Measurements from ENCODE around the gene FLNC. TPM values are rescaled to one million over a fixed set of nuclear protein-coding genes. Genes with fewer than 3 reads are reported as not detected.

FLNC gene, protein sequence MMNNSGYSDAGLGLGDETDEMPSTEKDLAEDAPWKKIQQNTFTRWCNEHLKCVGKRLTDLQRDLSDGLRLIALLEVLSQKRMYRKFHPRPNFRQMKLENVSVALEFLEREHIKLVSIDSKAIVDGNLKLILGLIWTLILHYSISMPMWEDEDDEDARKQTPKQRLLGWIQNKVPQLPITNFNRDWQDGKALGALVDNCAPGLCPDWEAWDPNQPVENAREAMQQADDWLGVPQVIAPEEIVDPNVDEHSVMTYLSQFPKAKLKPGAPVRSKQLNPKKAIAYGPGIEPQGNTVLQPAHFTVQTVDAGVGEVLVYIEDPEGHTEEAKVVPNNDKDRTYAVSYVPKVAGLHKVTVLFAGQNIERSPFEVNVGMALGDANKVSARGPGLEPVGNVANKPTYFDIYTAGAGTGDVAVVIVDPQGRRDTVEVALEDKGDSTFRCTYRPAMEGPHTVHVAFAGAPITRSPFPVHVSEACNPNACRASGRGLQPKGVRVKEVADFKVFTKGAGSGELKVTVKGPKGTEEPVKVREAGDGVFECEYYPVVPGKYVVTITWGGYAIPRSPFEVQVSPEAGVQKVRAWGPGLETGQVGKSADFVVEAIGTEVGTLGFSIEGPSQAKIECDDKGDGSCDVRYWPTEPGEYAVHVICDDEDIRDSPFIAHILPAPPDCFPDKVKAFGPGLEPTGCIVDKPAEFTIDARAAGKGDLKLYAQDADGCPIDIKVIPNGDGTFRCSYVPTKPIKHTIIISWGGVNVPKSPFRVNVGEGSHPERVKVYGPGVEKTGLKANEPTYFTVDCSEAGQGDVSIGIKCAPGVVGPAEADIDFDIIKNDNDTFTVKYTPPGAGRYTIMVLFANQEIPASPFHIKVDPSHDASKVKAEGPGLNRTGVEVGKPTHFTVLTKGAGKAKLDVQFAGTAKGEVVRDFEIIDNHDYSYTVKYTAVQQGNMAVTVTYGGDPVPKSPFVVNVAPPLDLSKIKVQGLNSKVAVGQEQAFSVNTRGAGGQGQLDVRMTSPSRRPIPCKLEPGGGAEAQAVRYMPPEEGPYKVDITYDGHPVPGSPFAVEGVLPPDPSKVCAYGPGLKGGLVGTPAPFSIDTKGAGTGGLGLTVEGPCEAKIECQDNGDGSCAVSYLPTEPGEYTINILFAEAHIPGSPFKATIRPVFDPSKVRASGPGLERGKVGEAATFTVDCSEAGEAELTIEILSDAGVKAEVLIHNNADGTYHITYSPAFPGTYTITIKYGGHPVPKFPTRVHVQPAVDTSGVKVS (N-terminal part only)
- total RNA-seq = 106 TPM

DNA sequence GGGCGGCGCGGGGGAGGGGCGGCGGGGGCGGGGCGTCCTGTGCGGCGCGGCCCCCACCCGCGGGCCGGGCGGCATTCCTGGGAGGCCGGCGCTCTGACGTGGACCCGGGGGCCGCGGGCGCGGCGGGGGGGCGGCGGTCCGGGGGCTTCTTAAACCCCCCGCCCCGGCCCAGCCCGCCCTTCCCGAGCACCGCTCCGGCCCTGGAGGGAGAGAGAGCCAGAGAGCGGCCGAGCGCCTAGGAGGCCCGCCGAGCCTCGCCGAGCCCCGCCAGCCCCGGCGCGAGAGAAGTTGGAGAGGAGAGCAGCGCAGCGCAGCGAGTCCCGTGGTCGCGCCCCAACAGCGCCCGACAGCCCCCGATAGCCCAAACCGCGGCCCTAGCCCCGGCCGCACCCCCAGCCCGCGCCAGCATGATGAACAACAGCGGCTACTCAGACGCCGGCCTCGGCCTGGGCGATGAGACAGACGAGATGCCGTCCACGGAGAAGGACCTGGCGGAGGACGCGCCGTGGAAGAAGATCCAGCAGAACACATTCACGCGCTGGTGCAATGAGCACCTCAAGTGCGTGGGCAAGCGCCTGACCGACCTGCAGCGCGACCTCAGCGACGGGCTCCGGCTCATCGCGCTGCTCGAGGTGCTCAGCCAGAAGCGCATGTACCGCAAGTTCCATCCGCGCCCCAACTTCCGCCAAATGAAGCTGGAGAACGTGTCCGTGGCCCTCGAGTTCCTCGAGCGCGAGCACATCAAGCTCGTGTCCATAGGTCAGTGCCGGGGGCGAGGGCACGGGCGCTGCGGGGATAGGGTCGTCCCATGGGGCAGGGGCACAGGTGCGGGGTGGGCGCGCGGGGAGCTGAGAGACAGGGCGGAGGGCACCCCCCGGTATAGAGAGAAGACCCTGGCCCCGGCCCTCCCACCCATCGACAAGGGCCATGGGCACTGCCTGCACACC lies at the start of gene FLNC:
Gene FLNC (plus strand): TSS at position 176 of the 947 bp plus-strand sequence. CDS start 232 bp downstream, at position 408.
- peak; percentile 48 for DNase-seq

DNA sequence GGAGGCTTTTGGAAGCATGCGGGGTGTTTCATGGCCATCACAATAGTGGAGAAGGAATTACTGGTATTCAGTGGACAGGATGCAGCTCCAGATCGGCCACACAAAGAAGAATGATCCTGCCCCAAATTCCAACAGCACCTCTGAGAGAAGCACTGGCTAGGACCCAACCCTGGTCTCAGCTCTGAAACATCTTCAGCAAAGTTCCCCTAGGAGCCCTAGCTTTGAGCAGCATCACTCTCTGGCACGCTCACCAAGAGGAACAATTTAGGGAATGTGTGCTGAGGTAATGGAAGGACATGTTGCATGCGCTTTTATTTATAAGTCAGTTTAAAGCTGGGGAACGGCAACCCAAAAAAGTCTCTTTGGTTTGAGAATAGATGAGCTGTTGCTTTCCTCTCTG lies 49.1 kb upstream of the FLNC start:
- DNase-seq = peak; percentile 92

GRCh38 chr7:128781851-128782250 lies 48.4 kb upstream of the FLNC start:
- peak; percentile 10 for DNase-seq

GRCh38 chr7:128783143-128783861 lies 46.9 kb upstream of the FLNC start:
- DNase-seq = peak; percentile 83

DNA sequence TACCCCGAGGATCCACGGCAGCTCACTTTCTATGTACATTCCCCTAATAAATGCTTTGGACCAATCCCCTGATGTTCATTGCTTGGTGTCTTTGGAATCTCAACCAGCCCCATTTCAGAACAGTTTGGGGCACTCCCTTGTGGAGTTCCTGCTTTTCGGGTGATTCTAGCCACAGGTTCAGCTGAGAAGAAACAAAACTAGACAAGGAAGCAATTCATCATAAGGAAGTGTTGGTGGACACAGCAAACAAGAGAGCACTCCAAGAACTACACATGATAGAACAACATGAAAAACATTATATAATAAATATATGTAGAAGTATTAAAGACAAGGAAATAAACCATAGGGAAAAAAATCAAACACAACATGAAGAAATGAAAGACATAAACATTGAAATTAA lies 44.5 kb upstream of the FLNC start:
- no peak for DNase-seq

DNA sequence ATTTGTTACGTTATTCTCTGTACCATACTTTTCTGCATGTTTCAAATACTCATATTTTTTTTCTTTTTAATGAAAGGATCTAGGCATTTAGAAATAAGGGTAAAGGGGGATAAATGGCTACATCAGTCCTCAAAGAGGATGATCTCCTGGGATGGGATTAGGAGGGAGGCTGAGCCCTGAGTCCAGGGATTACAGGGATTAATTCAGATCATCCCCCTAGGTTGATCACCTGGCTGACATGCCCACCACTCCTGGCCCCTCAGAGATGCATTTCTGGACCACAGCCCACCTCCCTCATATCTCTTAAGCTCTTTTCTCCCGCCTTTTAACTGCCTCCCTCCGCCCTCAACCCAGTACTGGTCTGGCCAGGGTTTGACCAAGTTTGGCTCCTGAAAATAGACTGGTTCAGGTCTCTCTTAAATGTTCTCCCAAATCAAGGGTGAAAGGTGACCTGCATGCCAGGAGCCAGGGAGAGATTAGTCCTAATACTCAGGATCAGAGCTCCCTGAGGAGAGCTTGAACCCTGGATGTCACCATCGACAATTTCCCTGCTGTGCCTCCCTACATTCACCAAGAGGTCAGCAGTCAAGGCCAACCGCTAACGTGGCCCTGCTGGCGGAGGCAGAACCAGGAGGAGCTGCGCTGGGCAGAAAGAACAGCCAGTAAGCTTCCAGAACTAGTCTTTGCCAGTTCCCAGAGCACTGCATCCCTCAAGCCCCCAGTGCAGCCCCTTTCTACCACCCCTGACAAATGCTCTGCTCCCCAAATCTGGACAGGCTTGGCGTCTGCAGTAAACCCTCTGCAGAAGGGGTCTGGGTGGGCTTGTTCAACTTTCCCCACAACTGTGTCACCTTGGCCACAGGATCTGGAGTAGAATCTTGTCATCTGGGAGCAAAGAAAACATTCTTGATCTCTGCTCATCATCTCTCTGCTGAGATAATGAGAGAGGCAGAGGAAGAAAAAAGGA lies 41.5 kb upstream of the FLNC start:
- no peak for DNase-seq

GRCh38 chr7:128790315-128791041 lies 39.7 kb upstream of the FLNC start:
- no peak for DNase-seq

- no peak for DNase-seq
These were observed 38.9 kb upstream of the FLNC start, which contains the start of gene CCDC136 for GRCh38 chr7:128791121-128791971. TSS of gene CCDC136 (plus strand) at chr7:128791968. CDS start at chr7:128792412, 444 bp downstream.

DNA sequence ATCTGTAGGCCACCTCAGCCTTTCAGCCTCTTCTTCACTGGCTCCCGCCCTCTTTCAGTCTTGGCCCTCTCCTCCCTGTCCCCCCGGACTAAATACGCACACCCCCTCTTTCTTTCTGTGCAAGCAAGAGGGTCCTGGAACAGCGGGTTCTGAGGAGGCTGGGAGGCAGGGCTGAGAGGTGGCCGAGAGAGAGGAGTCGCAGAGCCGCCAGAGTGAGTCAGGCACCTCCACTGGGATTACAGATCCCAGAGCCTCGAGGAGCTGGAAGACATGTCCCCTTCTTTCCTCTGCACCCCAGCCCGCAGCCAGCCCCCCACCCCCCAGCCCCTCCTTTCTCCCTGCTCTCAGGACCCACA lies 38.3 kb upstream of the FLNC start:
- DNase-seq = no peak

DNA sequence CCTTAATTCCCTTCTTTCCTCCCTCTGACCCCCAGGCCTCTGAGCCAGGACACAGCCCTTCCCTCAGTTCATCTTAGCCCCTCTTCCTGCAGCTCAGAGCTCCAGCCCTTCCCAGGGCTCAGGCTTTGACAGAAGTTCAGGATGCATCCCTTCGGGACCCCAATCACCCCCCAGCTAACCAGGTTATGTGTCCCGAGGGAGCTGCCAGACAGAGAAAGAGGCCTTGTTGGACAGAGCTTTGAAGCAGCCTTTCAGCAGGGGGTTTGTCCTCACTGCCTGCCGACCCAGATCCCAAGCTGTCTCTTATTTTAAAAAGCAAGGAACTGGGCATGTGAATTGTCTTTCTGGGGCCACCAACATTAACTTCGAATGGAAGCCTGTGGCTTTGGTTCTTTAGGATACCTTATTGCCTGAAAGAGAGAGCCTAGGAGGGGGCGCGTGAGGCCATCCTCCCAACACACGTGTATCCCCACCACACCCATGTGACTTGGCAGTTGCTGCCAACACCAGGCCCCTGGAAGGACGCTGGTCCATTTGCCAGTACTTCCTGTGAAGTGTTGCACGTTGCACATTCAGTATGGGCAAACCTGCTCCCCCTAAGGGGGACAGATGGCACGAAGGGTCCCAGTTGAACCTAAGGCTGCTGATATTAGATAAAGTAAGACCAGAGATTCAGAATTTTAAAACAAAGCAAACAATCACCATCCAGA lies 37.6 kb upstream of the FLNC start:
- DNase-seq = no peak

DNA sequence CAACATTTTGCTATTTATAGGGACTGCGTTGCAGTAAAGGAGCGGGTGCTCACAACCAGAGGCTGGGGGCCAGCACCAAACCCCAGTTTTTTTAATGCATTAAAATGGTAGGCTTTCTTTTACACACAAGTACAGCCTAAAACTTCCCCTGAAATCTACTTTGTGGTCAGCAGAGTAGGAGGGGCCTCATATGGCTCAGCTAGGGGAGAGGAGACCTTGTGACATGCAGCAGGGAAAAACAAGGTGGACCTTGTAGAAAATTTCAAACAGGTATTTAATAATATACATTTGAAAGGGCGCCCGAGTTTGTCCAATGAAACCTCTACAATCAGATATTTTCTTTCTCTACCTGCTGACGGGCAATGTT lies 37.0 kb upstream of the FLNC start:
- DNase-seq = no peak

DNA sequence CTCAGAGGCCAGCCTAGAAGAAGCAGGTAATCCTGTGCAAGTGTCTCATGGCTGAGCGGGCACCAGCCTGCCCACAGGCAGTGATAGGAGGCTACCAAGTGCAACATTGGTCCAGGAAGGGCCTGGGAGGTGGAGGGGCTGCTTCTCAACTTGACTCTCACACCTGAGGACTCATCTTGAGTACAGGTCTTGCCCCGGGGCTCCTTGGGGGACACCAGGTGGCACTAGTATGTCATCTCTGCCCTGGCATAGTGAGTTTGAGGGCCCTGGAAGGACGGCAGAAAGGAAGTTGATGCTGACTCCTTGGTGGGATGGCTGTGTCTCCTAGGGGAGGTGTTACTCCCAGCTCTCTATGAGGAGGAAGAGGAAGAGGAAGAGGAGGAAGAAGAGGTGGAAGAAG lies 36.2 kb upstream of the FLNC start:
- no peak for DNase-seq

DNA sequence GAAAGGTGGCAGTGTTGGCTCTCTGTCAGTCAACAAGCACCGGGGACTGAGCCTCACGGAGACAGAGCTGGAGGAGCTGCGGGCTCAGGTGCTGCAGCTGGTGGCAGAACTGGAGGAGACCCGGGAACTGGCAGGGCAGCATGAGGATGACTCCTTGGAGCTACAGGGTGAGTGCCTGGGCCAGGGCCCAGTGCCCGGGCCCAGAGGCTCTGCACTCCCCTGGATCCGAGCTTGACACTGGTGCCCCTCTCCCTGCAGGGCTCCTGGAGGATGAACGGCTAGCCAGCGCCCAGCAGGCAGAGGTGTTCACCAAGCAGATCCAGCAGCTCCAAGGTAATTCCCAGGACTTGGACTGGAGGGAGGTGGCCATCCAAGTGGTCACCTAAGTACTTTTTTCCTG lies 35.8 kb upstream of the FLNC start:
- DNase-seq = no peak

DNA sequence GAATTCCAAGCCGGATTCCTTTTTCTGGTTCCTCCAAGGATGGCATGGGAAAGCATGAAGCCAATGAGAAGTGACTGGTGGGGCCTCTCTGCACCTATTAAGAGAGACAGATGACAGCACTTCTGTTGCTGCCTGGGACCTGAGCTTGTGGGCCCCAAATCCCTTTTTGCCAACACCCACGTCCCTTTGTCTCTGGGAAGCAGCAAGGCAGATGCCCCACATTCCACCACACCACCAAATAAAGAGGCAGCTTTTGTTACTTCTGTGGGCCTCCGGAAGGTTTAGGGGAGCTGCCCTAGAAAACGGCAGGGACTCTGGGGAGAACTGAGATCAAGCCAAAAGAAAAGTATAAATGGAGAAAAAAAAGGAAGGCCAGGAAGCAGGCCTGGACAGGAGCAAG lies 35.1 kb upstream of the FLNC start:
- no peak for DNase-seq

DNA sequence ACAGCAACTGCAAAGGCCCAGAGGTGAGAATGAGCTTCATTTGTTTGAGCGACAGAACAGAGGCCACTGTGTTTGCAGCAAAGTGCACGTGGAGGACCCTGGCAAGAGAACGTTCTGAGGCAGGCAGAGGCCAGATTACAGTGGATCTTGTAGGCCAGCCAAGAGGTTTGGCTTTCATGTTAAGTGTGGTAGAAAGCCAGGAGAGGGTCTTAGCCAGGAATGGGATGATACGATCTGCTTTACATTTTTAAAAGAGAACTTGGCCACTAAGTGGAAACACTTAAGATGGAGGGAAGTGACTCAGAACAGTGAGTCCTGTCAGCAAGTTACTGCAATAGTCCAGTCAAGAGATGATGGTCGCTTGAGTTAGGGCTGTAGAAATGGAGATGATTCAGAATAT lies 33.9 kb upstream of the FLNC start:
- peak; percentile 67 for DNase-seq

GRCh38 chr7:128799451-128799850 lies 30.8 kb upstream of the FLNC start:
- no peak for DNase-seq

GRCh38 chr7:128800567-128800966 lies 29.6 kb upstream of the FLNC start:
- DNase-seq = no peak
